ENCODE measurements around the gene NKD2. TPM values are rescaled to one million over a fixed set of nuclear protein-coding genes. Genes with fewer than 3 reads are reported as not detected.

NKD2 gene
- polyA plus RNA-seq, 1 of the 3 experiments (the other 2 are of a cell fraction) = not detected

- no peaks in the 10 kb centered on the region for H3F3A ChIP-seq (replicated peaks; ENCODE audit: insufficient read depth)
- H3K4me3 ChIP-seq (ENCODE audit: low read depth in 2 of 2, low read length in 1 of 2) = no peak overlapping the region
- ChIA-PET CTCF (no interaction called here), POLR2A (no interaction called here)
- no peaks in the 10 kb centered on the region for H3K4me1 ChIP-seq (ENCODE audit: control insufficient read depth in 1 of 2, insufficient read depth in 2 of 2, low read depth in 1 of 2, low read length in 1 of 2)
- peak; percentile 12 for DNase-seq
- no peaks in the 10 kb centered on the region for H3K79me2 ChIP-seq (ENCODE audit: insufficient read depth)
- TF ChIP-seq FOSL2 (IDR thresholded peaks at IDR 0.05; ENCODE audit: borderline replicate concordance, low read depth) = no peak
- no peak for TF ChIP-seq CTCF (IDR thresholded peaks at IDR 0.05)
- TF ChIP-seq GATA2 (CRISPR knock-in tag; IDR thresholded peaks at IDR 0.05) = no peak
- TF ChIP-seq SIN3A (IDR thresholded peaks at IDR 0.05; ENCODE audit: borderline replicate concordance, low read depth, low read length) = no peak
- TF ChIP-seq REST (IDR thresholded peaks at IDR 0.05; ENCODE audit: low read depth, low read length) = no peak
- TF ChIP-seq GABPA (IDR thresholded peaks at IDR 0.05; ENCODE audit: low read depth) = no peak
- no peaks in the 10 kb centered on the region for H4K20me1 ChIP-seq (ENCODE audit: insufficient read depth)
- H3K27me3 ChIP-seq (ENCODE audit: insufficient read depth) = no peaks in the 10 kb centered on the region
- no peak overlapping the region for H3K27ac ChIP-seq (ENCODE audit: low read depth in 2 of 2, low read length in 1 of 2)
- H3K36me3 ChIP-seq (replicated peaks in 1 of 2; ENCODE audit: control insufficient read depth in 1 of 2, insufficient read depth in 2 of 2, low read length in 1 of 2) = no peaks in the 10 kb centered on the region
- H2AFZ ChIP-seq (ENCODE audit: low read depth) = no peak overlapping the region
- H3K9ac ChIP-seq = no peak overlapping the region
- 76% methylated on average over 14 of the region's 56 CpGs for WGBS (ENCODE audit: low lambda C conversion rate)
- no peaks in the 10 kb centered on the region for H3K9me3 ChIP-seq
- H3K4me2 ChIP-seq = no peak overlapping the region
- no peaks in the 10 kb centered on the region for H3K9me2 ChIP-seq
These were observed 55.2 kb downstream of the NKD2 start for GRCh38 chr5:1063661-1064382.

- H4K20me1 ChIP-seq (ENCODE audit: insufficient read depth) = no peaks in the 10 kb centered on the region
- no peaks in the 10 kb centered on the region for H3K9me2 ChIP-seq
- CTCF ChIA-PET = no interaction called here
- H3K79me2 ChIP-seq (ENCODE audit: insufficient read depth) = no peaks in the 10 kb centered on the region
- no peak overlapping the region for H3K4me2 ChIP-seq
- peak; percentile 25 for DNase-seq
- H3K27ac ChIP-seq (ENCODE audit: low read depth in 2 of 2, low read length in 1 of 2) = no peak overlapping the region
- H3K27me3 ChIP-seq (ENCODE audit: insufficient read depth) = no peaks in the 10 kb centered on the region
- H3K36me3 ChIP-seq (replicated peaks in 1 of 2; ENCODE audit: control insufficient read depth in 1 of 2, insufficient read depth in 2 of 2, low read length in 1 of 2) = no peaks in the 10 kb centered on the region
- no peak overlapping the region for H3K4me3 ChIP-seq (ENCODE audit: low read depth in 2 of 2, low read length in 1 of 2)
- H3K4me1 ChIP-seq (ENCODE audit: control insufficient read depth in 1 of 2, insufficient read depth in 2 of 2, low read depth in 1 of 2, low read length in 1 of 2) = no peaks in the 10 kb centered on the region
- no peaks in the 10 kb centered on the region for H3K9me3 ChIP-seq
- WGBS (ENCODE audit: low lambda C conversion rate) = 81% methylated on average over 47 of the region's 49 CpGs
- no peaks in the 10 kb centered on the region for H3F3A ChIP-seq (replicated peaks; ENCODE audit: insufficient read depth)
- no peak overlapping the region for H2AFZ ChIP-seq (ENCODE audit: low read depth)
- POLR2A ChIA-PET = no interaction called here
- no peak overlapping the region for H3K9ac ChIP-seq
- no peak for TF ChIP-seq ZBTB33 (IDR thresholded peaks at IDR 0.05; ENCODE audit: borderline replicate concordance, low read depth)
- no peak for TF ChIP-seq IRF3 (IDR thresholded peaks at IDR 0.05; ENCODE audit: low read depth, low read length)
- no peak for TF ChIP-seq EZH2phosphoT487 (IDR thresholded peaks at IDR 0.05; ENCODE audit: borderline replicate concordance, low read depth)
- no peak for TF ChIP-seq USF1 (IDR thresholded peaks at IDR 0.05; ENCODE audit: borderline replicate concordance, low read depth)
- TF ChIP-seq TAF1 (IDR thresholded peaks at IDR 0.05; ENCODE audit: borderline replicate concordance, low read depth, low read length) = no peak
- TF ChIP-seq FOXM1 (IDR thresholded peaks at IDR 0.05; ENCODE audit: low read depth) = no peak
- TF ChIP-seq USF2 (IDR thresholded peaks at IDR 0.05; ENCODE audit: borderline replicate concordance, low read depth, low read length) = no peak
These were observed 56.0 kb downstream of the NKD2 start for GRCh38 chr5:1064383-1065142.
